HG03432 (cell line): ENCODE data around the gene IL36A.

Experiments used
- ATAC-seq: cut with Tn5 transposase; IDR thresholded peaks from one replicate; pipeline ENCODE4 v1.9.1; 2021; ENCODE audit warnings: mild to moderate bottlenecking, moderate library complexity; ENCODE audit not compliant: unreplicated experiment

IL36A gene

GRCh38 chr2:113002677-113003076, 2.6 kb upstream of the IL36A start:
- ATAC-seq: no peak

GRCh38 chr2:113007250-113007649, 2.0 kb downstream of the IL36A start:
- no peak for ATAC-seq

- no peak for ATAC-seq
Observed at GRCh38 chr2:113009622-113010021, 4.4 kb downstream of the IL36A start.

- no peak for ATAC-seq
Observed at GRCh38 chr2:113010088-113010487, 4.8 kb downstream of the IL36A start.

- ATAC-seq: no peak
Observed at GRCh38 chr2:113011108-113011507, 5.8 kb downstream of the IL36A start.

GRCh38 chr2:113012436-113013335, 7.4 kb downstream of the IL36A start:
- no peak for ATAC-seq

- no peak for ATAC-seq
Observed at GRCh38 chr2:113013336-113013661, 8.0 kb downstream of the IL36A start.

GRCh38 chr2:113014067-113014466, 8.8 kb downstream of the IL36A start:
- no peak for ATAC-seq

- ATAC-seq: no peak
Observed at GRCh38 chr2:113015042-113015441, 9.8 kb downstream of the IL36A start.

GRCh38 chr2:113015655-113016054, 10.4 kb downstream of the IL36A start:
- ATAC-seq: no peak

GRCh38 chr2:113018509-113018908, 13.2 kb downstream of the IL36A start:
- ATAC-seq: no peak

GRCh38 chr2:113021312-113021711, 16.1 kb downstream of the IL36A start:
- no peak for ATAC-seq

- no peak for ATAC-seq
Observed at GRCh38 chr2:113024764-113025163, 19.5 kb downstream of the IL36A start.

GRCh38 chr2:113025737-113026136, 20.5 kb downstream of the IL36A start:
- ATAC-seq: no peak

- ATAC-seq: no peak
Observed at GRCh38 chr2:113027691-113028090, 22.4 kb downstream of the IL36A start.

GRCh38 chr2:113028112-113028511, 22.9 kb downstream of the IL36A start:
- no peak for ATAC-seq

GRCh38 chr2:113032737-113033136, 27.5 kb downstream of the IL36A start:
- no peak for ATAC-seq

GRCh38 chr2:113034016-113034415, 28.8 kb downstream of the IL36A start:
- ATAC-seq: no peak

GRCh38 chr2:113036763-113037162, 31.5 kb downstream of the IL36A start:
- ATAC-seq: no peak

GRCh38 chr2:113038291-113038690, 33.0 kb downstream of the IL36A start:
- no peak for ATAC-seq

GRCh38 chr2:113039158-113039557, 33.9 kb downstream of the IL36A start:
- ATAC-seq: no peak

GRCh38 chr2:113039719-113040118, 34.5 kb downstream of the IL36A start:
- ATAC-seq: no peak

GRCh38 chr2:113041871-113042270, 36.6 kb downstream of the IL36A start:
- no peak for ATAC-seq
